Endodermal cell (in vitro differentiated cells): Measurements from ENCODE around the gene TMEM176A. TPM values are rescaled to one million over a fixed set of nuclear protein-coding genes. Genes with fewer than 3 reads are reported as not detected.

Experiments
- DNase-seq: peaks from one replicate; pipeline ENCODE4 v3.0.0-alpha.2; 2017
- H3K27ac ChIP-seq: 2 replicates; pipeline ENCODE4 v1.5.1; 2013; ENCODE audit warnings: mild to moderate bottlenecking, low read depth, low read length, moderate library complexity
- H3K27me3 ChIP-seq: 2 replicates; pipeline ENCODE4 v1.6.1; 2013; ENCODE audit warnings: mild to moderate bottlenecking, low read length, moderate library complexity; ENCODE audit not compliant: insufficient read depth, control insufficient read depth, poor library complexity, severe bottlenecking
- H3K36me3 ChIP-seq: 2 replicates; pipeline ENCODE4 v1.7.0; 2013; ENCODE audit warnings: mild to moderate bottlenecking, low read length, moderate library complexity; ENCODE audit not compliant: control insufficient read depth, insufficient read depth
- H3K4me1 ChIP-seq: one replicate; pipeline ENCODE4 v1.7.0; 2013; ENCODE audit warnings: low read length; ENCODE audit not compliant: control insufficient read depth, insufficient read depth
- H3K4me3 ChIP-seq: 2 replicates; pipeline ENCODE4 v1.5.1; 2013; ENCODE audit warnings: mild to moderate bottlenecking, low read length, moderate library complexity
- H3K9ac ChIP-seq: 2 replicates; pipeline ENCODE4 v1.6.1; 2013; ENCODE audit warnings: mild to moderate bottlenecking, low read length, moderate library complexity; ENCODE audit not compliant: poor library complexity, severe bottlenecking; ENCODE audit errors: extremely low read depth
- H3K9me3 ChIP-seq: 2 replicates; pipeline ENCODE4 v1.6.1; 2013; ENCODE audit warnings: mild to moderate bottlenecking, low read length, moderate library complexity; ENCODE audit not compliant: control insufficient read depth
- H3K27ac Mint-ChIP-seq: 2 replicates; pipeline ENCODE4 v1.8.0; 2020; ENCODE audit warnings: mixed read lengths
- H3K27me3 Mint-ChIP-seq: 2 replicates; pipeline ENCODE4 v1.8.0; 2021; ENCODE audit warnings: mild to moderate bottlenecking, mixed read lengths; ENCODE audit not compliant: insufficient read depth
- H3K36me3 Mint-ChIP-seq: 2 replicates; pipeline ENCODE4 v1.8.0; 2020; ENCODE audit warnings: low read depth, mixed read lengths
- H3K4me1 Mint-ChIP-seq: 2 replicates; pipeline ENCODE4 v1.8.0; 2020; ENCODE audit warnings: mixed read lengths
- H3K4me3 Mint-ChIP-seq: 2 replicates; pipeline ENCODE4 v1.8.0; 2020; ENCODE audit warnings: mild to moderate bottlenecking, moderate library complexity, mixed read lengths
- H3K9me3 Mint-ChIP-seq: 2 replicates; pipeline ENCODE4 v1.8.0; 2020; ENCODE audit warnings: mild to moderate bottlenecking, mixed read lengths
- WGBS, 2 experiments: methylation state at CpG; one replicate each; pipeline versions ENCODE4 v1.1.5 to v1.1.7; 2013; ENCODE audit warnings: missing lambda C conversion rate in 2 of 2, mixed read lengths in 1 of 2; ENCODE audit not compliant: insufficient coverage in 1 of 2, insufficient read length in 1 of 2; 5-methylcytosine and 5-hydroxymethylcytosine counted together
- total RNA-seq, 2 donors: library from RNA; stranded (reverse); fragmentation: NEBNext Ultra II Directional in 1 of 2; extraction: Animal tissue kit (Norgen Biotek cat#: 25700) in 1 of 2; gene quantifications; 2 replicates in 1 of 2; 3 replicates in 1 of 2; pipeline ENCODE4 v1.2.1, GENCODE V29; 2021
- TF ChIP-seq, protein P1 (sequence below): fragments of 200-600 bp; sonication (generic); conservative IDR thresholded peaks from 2 replicates; pipeline ENCODE4 v1.5.0; 2021; ENCODE audit warnings: antibody characterized with exemption, mild to moderate bottlenecking

TMEM176A gene
- total RNA-seq, 2 donors from 2014 or later, result not detected

DNA sequence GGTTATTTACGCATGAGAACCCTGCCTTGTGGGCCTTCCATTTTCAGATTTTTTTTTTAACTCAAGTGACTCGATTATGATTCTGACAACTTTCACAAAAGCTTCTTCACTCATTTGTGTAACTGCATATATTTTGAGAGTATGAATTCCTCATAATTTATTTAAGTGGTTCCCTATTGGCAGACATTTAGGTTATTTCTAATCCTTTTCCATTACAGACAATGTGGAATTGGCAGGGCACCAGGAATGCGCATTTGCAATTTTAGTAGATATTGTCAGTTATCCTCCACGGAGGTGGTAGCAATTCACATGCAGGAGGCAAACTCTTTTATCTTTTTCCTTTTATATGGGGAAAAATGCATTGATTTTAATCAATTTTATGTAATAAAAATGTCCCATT, 2.9 kb upstream of the TMEM176A start:
- 80 to 100% methylated on average over 1 to 4 of the region's 4 CpGs for WGBS, 2 experiments
- Mint-ChIP-seq H3K27me3 (peaks cover 55% of the 10 kb centered on the region), H3K27ac (no peak overlapping the region), H3K36me3 (no peaks in the 10 kb centered on the region), H3K4me1 (peaks cover 4% of the 10 kb centered on the region), H3K4me3 (no peak overlapping the region), H3K9me3 (peaks cover 1% of the 10 kb centered on the region)
- peaks cover 5% of the 10 kb centered on the region for H3K9me3 ChIP-seq
- peaks cover 80% of the 10 kb centered on the region for H3K27me3 ChIP-seq
- DNase-seq, result no peak
- TF ChIP-seq, protein P1, sequence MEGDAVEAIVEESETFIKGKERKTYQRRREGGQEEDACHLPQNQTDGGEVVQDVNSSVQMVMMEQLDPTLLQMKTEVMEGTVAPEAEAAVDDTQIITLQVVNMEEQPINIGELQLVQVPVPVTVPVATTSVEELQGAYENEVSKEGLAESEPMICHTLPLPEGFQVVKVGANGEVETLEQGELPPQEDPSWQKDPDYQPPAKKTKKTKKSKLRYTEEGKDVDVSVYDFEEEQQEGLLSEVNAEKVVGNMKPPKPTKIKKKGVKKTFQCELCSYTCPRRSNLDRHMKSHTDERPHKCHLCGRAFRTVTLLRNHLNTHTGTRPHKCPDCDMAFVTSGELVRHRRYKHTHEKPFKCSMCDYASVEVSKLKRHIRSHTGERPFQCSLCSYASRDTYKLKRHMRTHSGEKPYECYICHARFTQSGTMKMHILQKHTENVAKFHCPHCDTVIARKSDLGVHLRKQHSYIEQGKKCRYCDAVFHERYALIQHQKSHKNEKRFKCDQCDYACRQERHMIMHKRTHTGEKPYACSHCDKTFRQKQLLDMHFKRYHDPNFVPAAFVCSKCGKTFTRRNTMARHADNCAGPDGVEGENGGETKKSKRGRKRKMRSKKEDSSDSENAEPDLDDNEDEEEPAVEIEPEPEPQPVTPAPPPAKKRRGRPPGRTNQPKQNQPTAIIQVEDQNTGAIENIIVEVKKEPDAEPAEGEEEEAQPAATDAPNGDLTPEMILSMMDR, result no peak
- H3K36me3 ChIP-seq, result no peaks in the 10 kb centered on the region
- H3K4me1 ChIP-seq, result no peaks in the 10 kb centered on the region
- H3K4me3 ChIP-seq, result no peak overlapping the region
- no peak overlapping the region for H3K27ac ChIP-seq
- H3K9ac ChIP-seq, result no peak overlapping the region

GRCh38 chr7:150799156-150799555, 1.4 kb upstream of the TMEM176A start:
- Mint-ChIP-seq H3K27ac (no peak overlapping the region), H3K36me3 (no peaks in the 10 kb centered on the region), H3K4me1 (peaks cover 4% of the 10 kb centered on the region), H3K9me3 (peaks cover 1% of the 10 kb centered on the region), H3K27me3 (peaks cover 69% of the 10 kb centered on the region), H3K4me3 (peak overlapping the region; percentile 42)
- Histone ChIP-seq H3K4me3 (no peak overlapping the region), H3K27me3 (peaks cover 82% of the 10 kb centered on the region), H3K36me3 (no peaks in the 10 kb centered on the region), H3K9ac (no peak overlapping the region), H3K27ac (no peak overlapping the region), H3K9me3 (peaks cover 5% of the 10 kb centered on the region), H3K4me1 (no peaks in the 10 kb centered on the region)
- DNase-seq, result no peak
- TF ChIP-seq, protein P1, result no peak
- 85 to 88% methylated on average over 3 of the region's 3 CpGs for WGBS, 2 experiments

DNA sequence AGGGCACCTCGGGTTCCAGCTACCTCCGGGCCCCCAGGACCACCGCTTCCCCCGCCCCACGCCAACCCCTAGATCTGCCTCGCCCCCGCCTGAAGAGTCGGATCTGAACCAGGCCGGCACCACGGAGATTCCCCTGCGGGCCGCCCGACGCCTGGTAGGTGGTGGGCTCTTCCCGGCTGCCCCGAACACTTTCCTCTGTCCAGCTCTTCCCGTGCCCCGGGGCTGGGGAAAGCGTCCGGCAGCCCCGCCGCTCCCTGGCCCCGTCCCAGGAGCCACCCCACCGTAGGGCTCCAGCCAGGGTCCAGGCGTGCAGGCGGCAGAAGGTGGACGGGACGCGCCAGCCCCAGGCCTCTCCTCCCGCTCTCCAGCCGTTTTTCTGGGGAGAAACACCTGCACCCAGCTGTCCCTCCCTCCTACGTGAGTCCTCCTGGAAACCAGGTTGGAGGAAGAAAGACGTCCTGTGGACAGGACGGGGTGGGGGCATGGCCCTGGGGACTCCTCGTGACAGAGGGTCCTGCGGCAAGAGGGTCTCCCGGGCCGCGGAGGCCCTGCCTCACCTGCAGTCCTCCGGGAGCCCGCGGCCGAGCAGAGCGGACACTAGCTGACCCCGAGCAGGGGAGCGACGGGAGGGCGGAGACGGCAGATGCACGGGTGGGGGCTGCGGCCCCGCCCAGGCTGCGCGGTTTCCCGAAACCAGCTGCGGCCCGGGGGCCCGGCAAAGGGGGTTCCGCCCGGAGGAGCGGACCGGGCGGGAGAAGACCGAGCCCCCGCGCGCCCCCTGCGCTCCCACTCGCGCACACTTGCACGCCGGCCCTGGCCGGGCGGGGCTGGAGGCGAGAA, 608 bp upstream of the TMEM176A start, which contains the start of gene TMEM176B:
TMEM176B (minus strand) TSS at position 624 of the 840 bp plus-strand sequence. CDS start 3,795 bp downstream, outside the sequence.
- peak; percentile 51 for DNase-seq
- TF ChIP-seq, protein P1, result no peak
- Histone ChIP-seq H3K4me1 (no peaks in the 10 kb centered on the region), H3K27me3 (peaks cover 89% of the 10 kb centered on the region), H3K9me3 (peaks cover 5% of the 10 kb centered on the region), H3K27ac (no peak within 1 kb of the TSS), H3K4me3 (no peak within 1 kb of the TSS), H3K36me3 (no peaks in the 10 kb centered on the region), H3K9ac (no peak within 1 kb of the TSS)
- Mint-ChIP-seq H3K36me3 (no peaks in the 10 kb centered on the region), H3K27me3 (peaks cover 77% of the 10 kb centered on the region), H3K4me3 (peak within 1 kb of the TSS; percentile 42), H3K4me1 (peaks cover 4% of the 10 kb centered on the region), H3K27ac (no peak within 1 kb of the TSS), H3K9me3 (peaks cover 1% of the 10 kb centered on the region)
- WGBS, 2 experiments, result 8 to 11% methylated on average over 34 to 75 of the region's 75 CpGs
